GM19035 (cell line): ENCODE measurements around the gene ADAM19.

Experiments
- ATAC-seq: cut with Tn5 transposase; IDR thresholded peaks from one replicate; pipeline ENCODE4 v1.9.1; 2021; ENCODE audit not compliant: unreplicated experiment

The ADAM19 gene

GRCh38 chr5:157464519-157465171 lies 110.9 kb downstream of the ADAM19 start:
- peak; percentile 89 for ATAC-seq

- peak; percentile 7 for ATAC-seq
Measured at GRCh38 chr5:157463621-157464518, 111.7 kb downstream of the ADAM19 start.

GRCh38 chr5:157463081-157463480 lies 112.5 kb downstream of the ADAM19 start:
- ATAC-seq: no peak

GRCh38 chr5:157460921-157461792 lies 114.4 kb downstream of the ADAM19 start:
- ATAC-seq: no peak

GRCh38 chr5:157459715-157460599 lies 115.6 kb downstream of the ADAM19 start, which contains the start of gene NIPAL4:
Gene NIPAL4 (plus strand): TSS chr5:157460213. CDS start chr5:157460321, 108 bp downstream.
- ATAC-seq: no peak

GRCh38 chr5:157458835-157459234 lies 116.7 kb downstream of the ADAM19 start:
- no peak for ATAC-seq

- ATAC-seq: no peak
Measured at GRCh38 chr5:157457391-157457790, 118.2 kb downstream of the ADAM19 start.

- ATAC-seq: no peak
Measured at GRCh38 chr5:157456301-157456700, 119.3 kb downstream of the ADAM19 start.

GRCh38 chr5:157455057-157455456 lies 120.5 kb downstream of the ADAM19 start:
- ATAC-seq: no peak

- ATAC-seq: no peak
Measured at GRCh38 chr5:157454273-157454672, 121.3 kb downstream of the ADAM19 start.

GRCh38 chr5:157451806-157452205 lies 123.8 kb downstream of the ADAM19 start:
- ATAC-seq: no peak

- no peak for ATAC-seq
Measured at GRCh38 chr5:157450024-157450423, 125.6 kb downstream of the ADAM19 start.

- no peak for ATAC-seq
Measured at GRCh38 chr5:157449011-157449723, 126.4 kb downstream of the ADAM19 start.

GRCh38 chr5:157447201-157447637 lies 128.4 kb downstream of the ADAM19 start:
- ATAC-seq: no peak

- no peak for ATAC-seq
Measured at GRCh38 chr5:157446412-157446935, 129.1 kb downstream of the ADAM19 start.

GRCh38 chr5:157445745-157446411 lies 129.7 kb downstream of the ADAM19 start:
- ATAC-seq: no peak

- no peak for ATAC-seq
Measured at GRCh38 chr5:157444224-157444623, 131.4 kb downstream of the ADAM19 start.

- no peak for ATAC-seq
Measured at GRCh38 chr5:157443041-157443549, 132.5 kb downstream of the ADAM19 start.
